Muscle layer of duodenum (tissue), 2 donors: ENCODE data around the gene SETD4.

ENCODE experiments used
- H3K27ac ChIP-seq: one replicate; pipeline ENCODE4 v1.7.0; 2013; ENCODE audit warnings: mild to moderate bottlenecking, low read length
- H3K27me3 ChIP-seq: one replicate; pipeline ENCODE4 v1.7.0; 2013; ENCODE audit warnings: low read depth, mild to moderate bottlenecking, control low read depth, low read length
- H3K36me3 ChIP-seq, 2 donors: one replicate each; pipeline ENCODE4 v1.7.0; 2013; ENCODE audit warnings: low read length in 2 of 2, control low read depth in 1 of 2, mild to moderate bottlenecking in 1 of 2; ENCODE audit not compliant: insufficient read depth in 2 of 2, control insufficient read depth in 1 of 2
- H3K4me1 ChIP-seq, 2 donors: one replicate each; pipeline ENCODE4 v1.7.0; 2013; ENCODE audit warnings: low read length in 2 of 2, mild to moderate bottlenecking in 2 of 2, control low read depth in 1 of 2, moderate library complexity in 1 of 2; ENCODE audit not compliant: insufficient read depth in 2 of 2, control insufficient read depth in 1 of 2
- H3K4me3 ChIP-seq, 2 donors: one replicate each; pipeline ENCODE4 v1.7.0; 2013; ENCODE audit warnings: low read length in 2 of 2, low read depth in 1 of 2, mild to moderate bottlenecking in 1 of 2
- H3K9me3 ChIP-seq, 2 donors: one replicate each; pipeline ENCODE4 v1.7.0; 2013; ENCODE audit warnings: low read length in 2 of 2, control low read depth in 1 of 2, mild to moderate bottlenecking in 1 of 2; ENCODE audit not compliant: control insufficient read depth in 1 of 2
- donor health status: healthy.

SETD4 gene

GRCh38 chr21:36041910-36042309 is 18.4 kb downstream of the SETD4 start:
- Histone ChIP-seq H3K36me3 (peaks cover 61 to 66% of the 10 kb centered on the region in 2 donors), H3K27ac (no peak overlapping the region), H3K4me3 (no peak overlapping the region), H3K9me3 (no peaks in the 10 kb centered on the region), H3K4me1 (no peaks in the 10 kb centered on the region), H3K27me3 (no peaks in the 10 kb centered on the region)

- Histone ChIP-seq H3K27ac (no peak overlapping the region), H3K27me3 (no peaks in the 10 kb centered on the region), H3K4me3 (no peak overlapping the region), H3K4me1 (no peaks in the 10 kb centered on the region), H3K36me3 (peaks cover 64 to 67% of the 10 kb centered on the region in 2 donors), H3K9me3 (no peaks in the 10 kb centered on the region)
Observed at GRCh38 chr21:36040389-36040788, 19.9 kb downstream of the SETD4 start.

- H3K27me3 ChIP-seq, result no peaks in the 10 kb centered on the region
- H3K4me1 ChIP-seq, result no peaks in the 10 kb centered on the region
- H3K27ac ChIP-seq, result no peak overlapping the region
- H3K9me3 ChIP-seq, result no peaks in the 10 kb centered on the region
- no peak overlapping the region for H3K4me3 ChIP-seq
- H3K36me3 ChIP-seq, result peaks cover 64 to 67% of the 10 kb centered on the region in 2 donors
Observed at GRCh38 chr21:36039861-36040260, 20.5 kb downstream of the SETD4 start.

GRCh38 chr21:36038701-36039497 is 21.4 kb downstream of the SETD4 start:
- Histone ChIP-seq H3K27ac (no peak overlapping the region), H3K4me3 (no peak overlapping the region), H3K9me3 (no peaks in the 10 kb centered on the region), H3K36me3 (peaks cover 60 to 71% of the 10 kb centered on the region in 2 donors), H3K4me1 (no peaks in the 10 kb centered on the region), H3K27me3 (no peaks in the 10 kb centered on the region)

GRCh38 chr21:36035381-36035791 is 24.9 kb downstream of the SETD4 start:
- Histone ChIP-seq H3K27me3 (no peaks in the 10 kb centered on the region), H3K9me3 (no peaks in the 10 kb centered on the region), H3K36me3 (peaks cover 41 to 57% of the 10 kb centered on the region in 2 donors), H3K4me1 (peaks cover 0 to 4% of the 10 kb centered on the region in 2 donors), H3K27ac (no peak overlapping the region), H3K4me3 (no peak overlapping the region)

GRCh38 chr21:36034211-36034913 is 26.0 kb downstream of the SETD4 start:
- Histone ChIP-seq H3K36me3 (peaks cover 34 to 47% of the 10 kb centered on the region in 2 donors), H3K27ac (no peak overlapping the region), H3K27me3 (no peaks in the 10 kb centered on the region), H3K9me3 (no peaks in the 10 kb centered on the region), H3K4me1 (peaks cover 0 to 4% of the 10 kb centered on the region in 2 donors), H3K4me3 (no peak overlapping the region)

- Histone ChIP-seq H3K36me3 (peaks cover 25 to 33% of the 10 kb centered on the region in 2 donors), H3K27me3 (no peaks in the 10 kb centered on the region), H3K4me3 (no peak overlapping the region), H3K4me1 (peaks cover 0 to 4% of the 10 kb centered on the region in 2 donors), H3K27ac (no peak overlapping the region), H3K9me3 (no peaks in the 10 kb centered on the region)
Observed at GRCh38 chr21:36032647-36033406, 27.5 kb downstream of the SETD4 start.

GRCh38 chr21:36030581-36031189 is 29.6 kb downstream of the SETD4 start:
- H3K9me3 ChIP-seq, result no peaks in the 10 kb centered on the region
- peaks cover 19 to 22% of the 10 kb centered on the region in 2 donors for H3K36me3 ChIP-seq
- H3K27me3 ChIP-seq, result no peaks in the 10 kb centered on the region
- no peak overlapping the region for H3K4me3 ChIP-seq
- peaks cover 0 to 4% of the 10 kb centered on the region in 2 donors for H3K4me1 ChIP-seq
- no peak overlapping the region for H3K27ac ChIP-seq

GRCh38 chr21:36029309-36029708 is 31.0 kb downstream of the SETD4 start:
- Histone ChIP-seq H3K36me3 (peaks cover 5 to 10% of the 10 kb centered on the region in 2 donors), H3K9me3 (no peaks in the 10 kb centered on the region)

GRCh38 chr21:36028127-36029069 is 31.9 kb downstream of the SETD4 start:
- no peaks in the 10 kb centered on the region for H3K9me3 ChIP-seq
- H3K27me3 ChIP-seq, result no peaks in the 10 kb centered on the region
- peaks cover 0 to 6% of the 10 kb centered on the region in 2 donors for H3K4me1 ChIP-seq
- H3K4me3 ChIP-seq, result no peak overlapping the region
- H3K36me3 ChIP-seq, result peaks cover under 1 to 4% of the 10 kb centered on the region in 2 donors
- H3K27ac ChIP-seq, result no peak overlapping the region

More at GRCh38 chr21:36029309-36029708, 31.0 kb downstream of the SETD4 start:
- Histone ChIP-seq H3K27ac (no peak overlapping the region), H3K27me3 (no peaks in the 10 kb centered on the region), H3K4me3 (no peak overlapping the region), H3K4me1 (peaks cover 0 to 4% of the 10 kb centered on the region in 2 donors)
